ENCODE results near the gene SYNE1.

The SYNE1 gene

DNA sequence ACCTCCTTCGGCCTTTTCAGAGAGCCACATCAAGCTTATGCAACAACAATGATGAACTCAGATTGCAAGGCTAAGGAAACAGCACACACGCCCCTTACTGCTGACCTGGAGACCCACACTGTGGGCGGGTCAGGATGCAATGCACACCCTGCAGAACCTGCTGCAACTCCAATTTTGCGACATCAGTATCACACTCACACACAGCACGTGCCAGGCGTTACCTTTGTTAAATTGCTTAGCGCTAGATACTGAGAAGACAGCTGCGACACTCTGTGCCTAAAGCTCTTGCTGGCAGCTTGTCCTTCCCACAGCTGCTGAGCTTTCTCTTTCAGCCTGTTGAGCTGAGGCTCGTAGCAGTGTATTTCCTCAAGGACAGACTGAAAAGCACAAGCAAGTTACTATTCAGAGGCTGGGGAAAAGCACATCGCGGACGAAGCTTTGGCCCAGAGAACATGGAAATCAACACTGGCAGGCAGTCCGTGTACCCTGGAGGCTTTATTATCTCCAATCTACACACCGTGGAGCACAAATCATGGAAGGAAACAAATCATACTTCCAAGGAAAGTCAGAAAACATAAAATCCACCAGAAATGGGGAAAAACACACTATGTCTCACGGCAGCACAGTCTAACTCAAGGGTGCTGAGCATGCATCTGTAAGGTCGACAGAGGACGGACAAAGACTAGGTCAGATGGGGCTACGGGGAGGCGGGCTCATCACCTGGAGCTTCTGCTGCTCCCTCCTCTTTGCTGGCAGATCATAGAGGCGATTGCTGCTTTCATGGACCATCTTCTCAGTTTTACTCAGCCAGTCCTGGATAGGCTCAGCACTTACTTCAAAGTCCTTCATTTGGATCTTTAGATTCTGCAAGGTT lies 268.2 kb downstream of the SYNE1 start:
- no peak overlapping the region for H3K4me3 ChIP-seq (ENCODE audit: low read depth, low read length)
- DNase-seq (ENCODE audit: low read depth, low spot score): no peak
- POLR2A ChIA-PET: no interaction called here
- TF ChIP-seq, protein P1, sequence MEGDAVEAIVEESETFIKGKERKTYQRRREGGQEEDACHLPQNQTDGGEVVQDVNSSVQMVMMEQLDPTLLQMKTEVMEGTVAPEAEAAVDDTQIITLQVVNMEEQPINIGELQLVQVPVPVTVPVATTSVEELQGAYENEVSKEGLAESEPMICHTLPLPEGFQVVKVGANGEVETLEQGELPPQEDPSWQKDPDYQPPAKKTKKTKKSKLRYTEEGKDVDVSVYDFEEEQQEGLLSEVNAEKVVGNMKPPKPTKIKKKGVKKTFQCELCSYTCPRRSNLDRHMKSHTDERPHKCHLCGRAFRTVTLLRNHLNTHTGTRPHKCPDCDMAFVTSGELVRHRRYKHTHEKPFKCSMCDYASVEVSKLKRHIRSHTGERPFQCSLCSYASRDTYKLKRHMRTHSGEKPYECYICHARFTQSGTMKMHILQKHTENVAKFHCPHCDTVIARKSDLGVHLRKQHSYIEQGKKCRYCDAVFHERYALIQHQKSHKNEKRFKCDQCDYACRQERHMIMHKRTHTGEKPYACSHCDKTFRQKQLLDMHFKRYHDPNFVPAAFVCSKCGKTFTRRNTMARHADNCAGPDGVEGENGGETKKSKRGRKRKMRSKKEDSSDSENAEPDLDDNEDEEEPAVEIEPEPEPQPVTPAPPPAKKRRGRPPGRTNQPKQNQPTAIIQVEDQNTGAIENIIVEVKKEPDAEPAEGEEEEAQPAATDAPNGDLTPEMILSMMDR (IDR thresholded peaks at IDR 0.05; ENCODE audit: insufficient read depth, low read length, missing control alignments): no peak
- CTCF ChIA-PET: interaction anchor here (0.9 to 2.7 kb wide), 2 partner anchors 31 to 63 kb away, joined by 3 to 15 read pairs; no protein-coding TSS in a partner anchor

DNA sequence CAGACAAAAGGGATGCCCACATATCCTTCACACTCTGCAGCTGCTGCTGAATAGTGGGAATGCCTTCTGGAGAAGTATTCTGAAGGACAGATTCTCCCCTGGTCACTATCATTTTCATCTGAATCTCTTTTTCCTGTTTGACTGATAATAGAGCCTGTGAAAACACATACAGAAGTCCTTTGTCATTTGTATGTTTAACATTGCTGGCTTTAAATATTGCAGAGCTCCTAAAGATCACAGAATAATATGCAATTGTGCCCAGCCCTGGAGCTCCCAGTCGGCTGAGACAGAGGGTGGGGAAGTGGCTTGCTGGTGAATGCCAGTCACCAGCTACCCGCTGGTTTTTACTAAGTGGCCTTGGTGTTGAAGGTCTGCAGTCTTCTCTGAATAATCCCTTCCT lies 272.3 kb downstream of the SYNE1 start:
- ChIA-PET POLR2A (interaction anchor here (1.1 kb wide), 1 partner anchor 15 kb away, joined by 3 read pairs; no protein-coding TSS in a partner anchor), CTCF (interaction anchor here (0.6 to 2.0 kb wide), 2 partner anchors 10 to 26 kb away, joined by 3 to 10 read pairs; no protein-coding TSS in a partner anchor)
- H3K4me3 ChIP-seq (ENCODE audit: low read depth, low read length): no peak overlapping the region
- DNase-seq (ENCODE audit: low read depth, low spot score): no peak
- TF ChIP-seq, protein P1 (IDR thresholded peaks at IDR 0.05; ENCODE audit: insufficient read depth, low read length, missing control alignments): no peak

DNA sequence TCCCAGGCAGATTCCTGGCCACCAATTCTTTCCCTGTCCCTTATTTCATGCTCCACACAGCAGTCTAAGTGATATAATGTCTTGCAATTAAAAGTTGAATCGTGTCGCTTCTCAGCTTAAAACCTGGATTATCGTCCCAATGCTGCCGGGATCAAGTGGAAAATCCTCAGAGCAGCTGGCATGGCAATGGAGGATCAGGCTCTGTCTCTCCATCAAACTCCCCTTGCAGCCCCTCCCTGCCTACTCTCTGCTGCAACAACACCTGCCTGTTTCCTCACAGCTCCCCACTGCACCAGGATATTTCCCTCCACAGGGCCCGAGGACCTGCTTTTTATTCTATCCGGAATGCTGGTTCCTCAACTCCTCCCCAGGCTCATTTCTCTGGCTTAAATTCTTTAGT lies 277.1 kb downstream of the SYNE1 start:
- CTCF ChIA-PET: interaction anchor here (1.7 to 1.9 kb wide), 2 partner anchors 21 to 24 kb away, joined by 4 to 8 read pairs; no protein-coding TSS in a partner anchor
- POLR2A ChIA-PET: no interaction called here
- TF ChIP-seq, protein P1 (IDR thresholded peaks at IDR 0.05; ENCODE audit: insufficient read depth, low read length, missing control alignments): no peak
- DNase-seq (ENCODE audit: low read depth, low spot score): no peak
- no peak overlapping the region for H3K4me3 ChIP-seq (ENCODE audit: low read depth, low read length)

DNA sequence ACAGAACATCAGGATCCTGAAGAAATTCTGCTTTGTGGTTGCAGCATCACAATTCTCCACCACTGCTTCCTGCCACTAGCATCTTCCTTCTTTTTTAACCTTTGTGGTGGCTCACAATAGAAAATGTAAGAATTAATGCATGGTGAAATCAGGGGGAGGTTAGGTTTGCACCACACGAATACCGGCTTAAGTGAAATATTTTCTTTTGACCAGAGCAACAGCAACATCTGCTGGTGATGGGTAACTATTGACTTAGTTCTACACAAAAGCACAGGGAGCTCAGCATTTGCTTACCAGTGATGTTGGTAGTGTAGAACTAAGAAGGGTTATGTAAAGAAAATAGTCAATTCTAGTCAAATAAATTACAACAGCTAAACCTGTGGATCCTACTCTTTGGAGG lies 280.5 kb downstream of the SYNE1 start:
- TF ChIP-seq, protein P1 (IDR thresholded peaks at IDR 0.05; ENCODE audit: insufficient read depth, low read length, missing control alignments): no peak
- ChIA-PET POLR2A (no interaction called here), CTCF (interaction anchor here (0.7 to 1.7 kb wide), 5 partner anchors 14 to 40 kb away, joined by 3 to 8 read pairs (median 3); no protein-coding TSS in a partner anchor)
- no peak overlapping the region for H3K4me3 ChIP-seq (ENCODE audit: low read depth, low read length)
- no peak for DNase-seq (ENCODE audit: low read depth, low spot score)

DNA sequence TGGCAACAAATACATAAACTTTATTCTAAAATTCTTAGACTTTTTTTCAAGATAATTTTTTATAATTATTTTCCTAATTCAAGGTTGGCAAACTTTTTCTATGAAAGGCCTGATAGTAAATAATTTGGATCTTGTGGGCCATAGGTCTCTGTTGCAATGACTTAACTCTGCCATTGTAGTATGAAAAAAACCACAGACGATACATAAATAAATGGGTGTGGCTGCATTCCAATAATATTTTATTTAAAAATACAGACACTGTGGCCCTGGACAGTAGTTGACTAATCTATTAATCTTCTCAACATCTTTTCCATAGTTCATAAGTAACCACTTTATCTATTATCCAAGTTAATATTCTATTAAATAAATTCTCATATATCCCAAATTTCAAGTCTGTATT lies 281.1 kb downstream of the SYNE1 start:
- CTCF ChIA-PET: no interaction called here
- H3K4me3 ChIP-seq (ENCODE audit: low read depth, low read length): no peak overlapping the region
- POLR2A ChIA-PET: no interaction called here
- TF ChIP-seq, protein P1 (IDR thresholded peaks at IDR 0.05; ENCODE audit: insufficient read depth, low read length, missing control alignments): no peak
- DNase-seq (ENCODE audit: low read depth, low spot score): no peak

DNA sequence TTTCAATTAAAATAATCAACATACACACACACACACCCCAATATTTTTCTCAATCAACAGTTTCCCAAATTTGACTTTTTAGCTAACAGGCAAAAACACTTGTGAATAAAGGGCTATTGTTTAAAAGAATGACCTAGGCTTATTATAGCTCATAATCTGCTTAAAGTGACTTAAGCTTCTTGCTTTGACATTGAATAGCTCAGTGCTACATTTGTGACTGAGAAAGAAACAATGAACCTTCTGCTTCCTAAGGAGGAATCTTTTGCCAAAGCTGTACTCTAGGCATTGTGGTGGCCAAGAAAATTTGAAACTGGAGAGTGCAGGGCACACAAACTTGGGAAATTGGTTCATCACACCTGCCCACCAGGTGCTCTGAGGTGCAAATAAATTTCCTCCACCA lies 282.0 kb downstream of the SYNE1 start:
- no peak for DNase-seq (ENCODE audit: low read depth, low spot score)
- ChIA-PET POLR2A (no interaction called here), CTCF (interaction anchor here (1.0 to 7.8 kb wide), 2 partner anchors 12 to 18 kb away, joined by 3 to 66 read pairs; no protein-coding TSS in a partner anchor)
- H3K4me3 ChIP-seq (ENCODE audit: low read depth, low read length): no peak overlapping the region
- TF ChIP-seq, protein P1 (IDR thresholded peaks at IDR 0.05; ENCODE audit: insufficient read depth, low read length, missing control alignments): no peak
